DMS153 treated with DMSO at 0.1 percent for 48 hours (cell line): Measurements from ENCODE around the gene ZNF862.
A peak's percentile ranks its signal among the peaks of the same experiment; 100 is the strongest.

Experiments used
- DNase-seq: peaks from one replicate; lab custom pipeline; 2025; ENCODE audit not compliant: unreplicated experiment; lab: John Stamatoyannopoulos, UW

ZNF862 gene

GRCh38 chr7:149838224-149838991 is at the start of gene ZNF862:
Gene ZNF862 (plus strand): TSS chr7:149838375. CDS start chr7:149838612, 237 bp downstream.
- peak; percentile 94 for DNase-seq

- DNase-seq, result no peak
Measured at GRCh38 chr7:149789101-149789500, 49.1 kb upstream of the ZNF862 start.

DNA sequence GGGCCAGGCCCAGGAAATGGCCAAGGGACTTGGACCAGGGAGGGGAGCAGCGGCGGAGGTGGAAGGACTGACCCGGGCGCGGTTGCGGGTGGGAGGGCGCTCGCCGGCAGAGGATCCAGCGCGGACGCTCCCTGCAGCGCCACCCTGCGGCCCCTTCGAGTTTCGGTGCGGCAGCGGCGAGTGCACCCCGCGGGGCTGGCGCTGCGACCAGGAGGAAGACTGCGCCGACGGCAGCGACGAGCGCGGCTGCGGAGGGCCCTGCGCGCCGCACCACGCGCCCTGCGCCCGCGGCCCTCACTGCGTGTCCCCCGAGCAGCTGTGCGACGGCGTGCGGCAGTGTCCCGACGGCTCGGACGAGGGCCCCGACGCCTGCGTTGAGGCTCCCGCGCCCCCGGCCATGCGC is 48.0 kb upstream of the ZNF862 start:
- no peak for DNase-seq

GRCh38 chr7:149790754-149791360 is 47.3 kb upstream of the ZNF862 start:
- DNase-seq, result no peak

DNA sequence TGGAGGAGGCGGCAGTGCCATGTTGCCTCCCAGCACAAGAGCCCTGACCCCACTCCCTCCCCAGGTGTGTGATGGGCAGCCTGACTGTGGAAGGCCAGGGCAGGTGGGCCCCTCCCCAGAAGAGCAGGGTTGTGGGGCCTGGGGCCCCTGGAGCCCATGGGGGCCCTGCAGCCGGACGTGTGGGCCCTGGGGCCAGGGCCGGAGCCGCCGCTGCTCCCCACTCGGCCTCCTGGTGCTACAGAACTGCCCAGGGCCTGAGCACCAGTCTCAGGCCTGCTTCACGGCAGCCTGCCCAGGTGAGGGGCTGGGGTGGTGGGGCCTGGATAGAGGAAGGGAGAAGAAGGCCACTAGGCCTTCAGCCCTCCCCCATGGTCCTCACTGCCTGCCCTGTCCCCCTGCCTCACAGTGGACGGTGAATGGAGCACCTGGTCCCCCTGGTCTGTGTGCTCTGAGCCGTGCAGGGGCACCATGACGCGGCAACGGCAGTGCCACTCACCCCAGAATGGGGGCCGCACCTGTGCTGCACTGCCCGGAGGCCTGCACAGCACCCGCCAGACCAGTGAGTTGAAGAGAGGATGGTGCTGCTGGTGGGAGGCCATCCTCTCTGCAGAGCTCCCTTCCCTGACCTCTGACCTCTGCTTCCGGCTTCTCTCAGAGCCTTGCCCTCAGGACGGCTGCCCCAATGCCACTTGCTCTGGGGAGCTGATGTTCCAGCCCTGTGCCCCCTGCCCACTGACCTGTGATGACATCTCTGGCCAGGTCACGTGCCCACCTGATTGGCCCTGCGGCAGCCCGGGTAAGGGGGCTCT is 46.6 kb upstream of the ZNF862 start:
- DNase-seq, result no peak

DNA sequence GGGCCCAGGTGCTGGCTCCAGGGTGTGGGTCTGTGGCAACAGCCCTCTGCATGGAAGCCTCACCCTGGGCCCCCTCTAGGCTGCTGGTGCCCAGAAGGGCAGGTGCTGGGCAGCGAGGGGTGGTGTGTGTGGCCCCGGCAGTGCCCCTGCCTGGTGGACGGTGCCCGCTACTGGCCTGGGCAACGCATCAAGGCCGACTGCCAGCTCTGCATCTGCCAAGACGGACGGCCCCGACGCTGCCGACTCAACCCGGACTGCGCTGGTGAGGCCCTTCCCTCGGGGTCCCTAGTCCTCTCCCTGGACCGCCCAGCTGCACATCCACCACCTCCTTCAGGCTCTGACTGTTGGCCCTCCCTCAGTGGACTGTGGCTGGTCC is 46.0 kb upstream of the ZNF862 start:
- DNase-seq, result no peak

DNA sequence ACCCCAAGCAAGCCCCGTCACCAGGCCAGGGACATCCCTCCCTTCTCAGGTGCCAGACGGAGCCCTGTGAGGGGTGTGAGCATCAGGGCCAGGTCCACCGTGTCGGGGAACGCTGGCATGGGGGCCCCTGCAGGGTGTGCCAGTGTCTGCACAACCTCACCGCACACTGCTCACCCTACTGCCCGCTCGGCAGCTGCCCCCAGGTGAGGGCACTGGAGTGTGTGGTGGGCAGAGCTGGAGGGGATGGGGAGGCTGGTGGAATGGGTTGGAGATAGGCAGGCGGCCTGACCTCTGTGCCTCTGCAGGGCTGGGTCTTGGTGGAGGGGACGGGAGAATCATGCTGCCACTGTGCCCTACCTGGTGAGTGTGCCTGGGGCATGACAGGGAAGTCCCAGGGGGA is 44.9 kb upstream of the ZNF862 start:
- no peak for DNase-seq

DNA sequence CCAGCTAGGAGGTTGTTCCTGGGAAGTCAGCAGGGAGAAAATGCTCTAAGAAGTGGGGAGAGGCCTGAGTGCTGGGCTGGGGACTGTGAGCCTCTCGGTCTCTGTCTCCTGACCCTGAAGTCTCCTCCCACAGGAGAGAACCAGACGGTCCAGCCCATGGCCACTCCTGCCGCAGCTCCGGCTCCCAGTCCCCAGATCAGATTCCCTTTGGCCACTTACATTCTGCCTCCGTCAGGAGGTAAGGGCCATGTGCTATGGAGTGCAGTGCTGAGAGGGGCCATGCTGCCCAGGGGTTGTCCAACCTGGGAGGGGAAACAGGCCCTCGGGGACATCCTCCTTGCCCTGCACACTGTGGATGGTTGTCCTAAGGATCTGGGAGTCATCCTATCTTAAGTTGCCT is 43.5 kb upstream of the ZNF862 start:
- DNase-seq, result no peak

DNA sequence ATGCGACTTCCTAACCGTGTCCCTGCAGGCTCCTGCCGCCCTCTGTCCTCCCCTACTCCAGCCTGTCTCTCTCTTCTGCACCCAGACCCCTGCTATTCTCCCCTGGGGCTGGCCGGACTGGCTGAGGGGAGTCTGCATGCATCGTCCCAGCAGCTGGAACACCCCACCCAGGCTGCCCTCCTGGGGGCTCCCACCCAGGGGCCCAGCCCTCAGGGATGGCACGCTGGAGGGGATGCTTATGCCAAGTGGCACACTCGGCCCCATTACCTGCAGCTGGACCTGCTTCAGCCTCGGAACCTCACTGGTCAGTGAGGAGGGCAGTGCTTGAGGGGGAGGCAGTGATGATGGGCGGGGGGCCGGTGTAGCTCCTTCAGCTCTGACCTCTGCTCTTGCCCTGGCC is 43.0 kb upstream of the ZNF862 start:
- DNase-seq, result no peak

GRCh38 chr7:149796287-149796860 is 41.8 kb upstream of the ZNF862 start:
- no peak for DNase-seq

GRCh38 chr7:149797771-149798170 is 40.4 kb upstream of the ZNF862 start:
- DNase-seq, result no peak

DNA sequence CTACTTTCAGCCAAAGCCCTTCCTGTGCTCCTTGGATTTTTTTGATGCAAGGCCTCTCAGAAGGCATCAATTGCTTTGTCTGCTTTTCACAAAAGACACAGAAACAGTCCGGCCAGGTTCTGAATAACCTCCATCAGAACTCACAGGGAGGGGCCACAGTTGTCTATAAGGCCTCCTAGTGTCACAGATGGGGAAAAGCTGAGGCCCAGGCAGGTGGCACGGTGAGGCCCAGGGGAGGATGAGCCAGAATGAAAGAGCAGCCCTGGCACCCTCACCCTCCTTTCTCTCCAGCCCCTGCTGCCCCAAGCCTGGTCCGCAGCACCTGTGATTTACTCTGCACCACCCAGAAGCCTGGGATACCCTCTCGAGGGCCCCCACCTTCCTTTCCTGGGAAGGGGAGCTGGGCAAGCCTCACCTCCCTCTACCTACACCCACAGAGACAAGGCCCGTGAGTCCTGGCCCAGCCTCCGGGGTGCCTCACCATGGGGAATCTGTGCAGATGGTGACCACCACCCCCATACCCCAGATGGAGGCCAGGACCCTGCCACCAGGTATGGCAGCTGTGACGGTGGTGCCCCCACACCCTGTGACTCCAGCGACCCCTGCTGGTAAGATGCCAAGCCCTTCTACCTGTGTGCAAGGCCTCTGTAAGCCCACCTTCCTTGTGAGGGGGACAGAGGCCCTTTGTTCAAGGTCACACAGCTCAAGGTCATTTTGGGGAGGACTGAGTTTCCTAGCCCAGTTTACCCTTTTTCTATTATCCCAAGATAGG is 38.6 kb upstream of the ZNF862 start:
- no peak for DNase-seq

DNA sequence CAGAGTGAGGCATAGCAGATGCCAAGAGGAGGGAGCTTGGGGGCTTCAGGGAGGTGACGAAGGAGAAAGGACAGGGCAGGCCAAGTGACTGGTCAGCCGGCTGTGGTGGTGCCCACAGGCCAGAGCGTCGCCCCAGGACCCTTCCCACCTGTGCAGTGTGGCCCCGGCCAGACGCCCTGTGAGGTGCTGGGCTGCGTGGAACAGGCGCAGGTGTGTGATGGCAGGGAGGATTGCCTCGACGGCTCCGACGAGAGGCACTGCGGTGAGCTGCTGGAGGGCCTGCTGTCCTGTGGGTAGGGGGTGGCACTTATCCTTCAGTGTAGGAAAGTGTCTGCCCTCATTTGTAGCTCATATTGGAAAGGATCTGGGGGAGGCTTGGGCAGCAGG is 38.0 kb upstream of the ZNF862 start:
- DNase-seq, result no peak

- no peak for DNase-seq
Measured at GRCh38 chr7:149801002-149801566, 37.1 kb upstream of the ZNF862 start.

GRCh38 chr7:149801816-149802215 is 36.4 kb upstream of the ZNF862 start:
- DNase-seq, result no peak

DNA sequence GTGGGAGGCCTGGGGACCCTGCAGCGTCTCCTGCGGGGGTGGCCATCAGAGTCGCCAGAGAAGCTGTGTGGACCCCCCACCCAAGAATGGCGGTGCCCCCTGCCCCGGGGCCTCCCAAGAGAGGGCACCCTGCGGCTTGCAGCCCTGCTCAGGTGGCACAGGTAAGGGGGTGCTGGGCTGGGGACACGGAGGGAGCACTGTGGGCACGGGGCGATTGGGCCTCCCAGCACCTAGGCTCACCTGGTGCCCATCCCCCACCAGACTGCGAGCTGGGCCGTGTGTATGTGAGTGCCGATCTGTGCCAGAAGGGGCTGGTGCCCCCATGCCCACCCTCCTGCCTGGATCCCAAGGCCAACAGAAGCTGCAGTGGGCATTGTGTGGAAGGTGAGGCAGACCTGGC is 35.2 kb upstream of the ZNF862 start:
- no peak for DNase-seq

DNA sequence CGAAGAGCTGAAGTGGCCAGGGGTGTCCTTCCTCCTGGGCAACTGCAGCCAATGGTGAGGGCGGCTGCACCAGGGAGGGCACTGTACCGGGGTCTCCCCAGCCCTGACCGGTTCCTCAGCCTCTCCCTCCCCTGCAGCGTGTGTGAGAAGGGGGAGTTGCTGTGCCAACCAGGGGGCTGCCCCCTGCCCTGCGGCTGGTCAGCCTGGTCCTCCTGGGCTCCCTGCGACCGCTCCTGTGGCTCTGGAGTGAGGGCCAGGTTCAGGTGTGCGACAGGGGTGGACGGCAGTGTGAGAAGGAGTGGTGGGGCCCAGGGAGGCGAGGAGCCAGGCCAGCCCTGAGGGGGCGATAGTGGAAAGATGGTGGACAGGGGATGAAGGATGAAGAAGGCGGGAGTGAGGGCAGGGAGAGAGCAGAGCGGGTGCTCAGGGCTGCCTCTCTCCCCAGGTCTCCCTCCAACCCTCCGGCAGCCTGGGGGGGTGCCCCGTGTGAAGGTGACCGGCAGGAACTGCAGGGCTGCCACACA is 34.6 kb upstream of the ZNF862 start:
- DNase-seq, result no peak

DNA sequence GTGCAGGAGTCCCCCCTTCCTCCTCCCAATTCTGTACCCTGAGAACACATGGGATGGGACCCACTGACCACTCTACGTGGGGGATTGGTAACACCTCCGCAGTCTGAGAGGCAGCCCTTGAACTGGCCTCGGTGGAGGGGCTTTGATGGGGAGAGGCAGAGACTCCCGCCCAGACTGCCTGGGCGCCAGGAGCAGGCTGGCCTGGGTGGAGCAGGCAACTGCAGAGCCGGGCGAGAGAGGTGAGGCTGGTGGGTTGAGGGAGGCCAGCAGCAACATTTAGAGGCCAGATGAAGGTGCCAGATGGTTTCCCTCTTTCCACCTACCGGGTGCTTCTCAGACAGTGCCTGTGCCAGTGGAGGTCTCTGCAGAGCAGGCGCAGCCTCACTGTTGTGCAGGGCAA is 34.1 kb upstream of the ZNF862 start:
- no peak for DNase-seq

DNA sequence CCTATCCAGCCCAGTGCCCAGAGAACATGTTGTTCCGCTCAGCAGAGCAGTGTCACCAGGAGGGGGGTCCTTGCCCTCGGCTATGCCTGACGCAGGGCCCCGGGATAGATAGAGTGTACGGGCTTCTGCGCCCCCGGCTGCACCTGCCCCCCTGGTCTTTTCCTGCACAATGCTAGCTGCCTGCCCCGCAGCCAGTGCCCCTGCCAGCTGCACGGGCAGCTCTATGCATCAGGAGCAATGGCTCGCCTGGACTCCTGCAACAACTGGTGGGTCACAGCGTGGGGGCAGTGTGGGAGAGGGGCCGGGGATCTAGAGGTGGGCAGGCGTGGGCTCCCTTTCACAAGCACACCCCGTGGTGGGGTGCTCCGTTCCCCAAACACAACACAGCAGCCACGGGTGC is 31.4 kb upstream of the ZNF862 start:
- no peak for DNase-seq

- no peak for DNase-seq
Measured at GRCh38 chr7:149808311-149808710, 29.9 kb upstream of the ZNF862 start.
